ENCODE results near the gene EEF2.

Gene EEF2

GRCh38 chr19:3931041-3931440 is 54.2 kb downstream of the EEF2 start:
- no peak for DNase-seq (ENCODE audit: extremely low read depth, insufficient read length)
- H3K36me3 ChIP-seq (ENCODE audit: control insufficient read depth, insufficient read depth, low read length) = no peaks in the 10 kb centered on the region
- no peak overlapping the region for H3K4me3 ChIP-seq (replicated peaks; ENCODE audit: low read depth, low read length)
- TF ChIP-seq CTCF (IDR thresholded peaks at IDR 0.05; ENCODE audit: insufficient read depth, low read length, poor library complexity, severe bottlenecking) = no peak
- no peaks in the 10 kb centered on the region; the same call in 1 of the 2 replicates for H3K27me3 ChIP-seq (replicated peaks; ENCODE audit: control insufficient read depth, insufficient read depth, low read length)

Measured in GM06990 (cell line).